Upper lobe of right lung (tissue), 1 donor: Measurements from ENCODE around the gene OGA. TPM values are rescaled to one million over a fixed set of nuclear protein-coding genes. Genes with fewer than 3 reads are reported as not detected.

Source experiments
- ATAC-seq: fragments of 200-7000 bp; cut with Tn5 transposase; one replicate; pipeline ENCODE4 v1.9.1; 2020; ENCODE audit warnings: mild to moderate bottlenecking, moderate library complexity
- DNase-seq: peaks from one replicate; pipeline ENCODE4 v3.0.0-alpha.2; 2020
- H3K27ac ChIP-seq: fragments of 200-600 bp; one replicate; pipeline ENCODE4 v1.8.0; 2022
- H3K27me3 ChIP-seq: fragments of 200-600 bp; one replicate; pipeline ENCODE4 v1.8.0; 2022; ENCODE audit warnings: mild to moderate bottlenecking
- H3K36me3 ChIP-seq: fragments of 200-600 bp; one replicate; pipeline ENCODE4 v1.8.0; 2022
- H3K4me1 ChIP-seq: fragments of 200-600 bp; one replicate; pipeline ENCODE4 v1.8.0; 2022
- H3K4me3 ChIP-seq: fragments of 200-600 bp; one replicate; pipeline ENCODE4 v1.8.0; 2022; ENCODE audit warnings: mild to moderate bottlenecking
- H3K9me3 ChIP-seq: fragments of 200-600 bp; one replicate; pipeline ENCODE4 v1.8.0; 2022
- intact Hi-C: fragments of 100-400 bp; cut with DNase I; formaldehyde crosslinking; loops from one replicate; pipeline ENCODE4 v1.11.0; 2022
- total RNA-seq: library from RNA; stranded (reverse); fragmentation: NEBNext Ultra II Directional; extraction: Animal tissue kit (Norgen Biotek cat#: 25700); gene quantifications from one replicate; pipeline ENCODE4 v1.2.1, GENCODE V29; 2021
- TF ChIP-seq, protein P1 (sequence below): fragments of 200-600 bp; IDR thresholded peaks from one replicate; pipeline ENCODE4 v1.8.0; 2022; ENCODE audit warnings: antibody characterized with exemption
- donor health status: DM: no; HTN: yes; CAD: no; lungs with severe emphysema.

The OGA gene
- total RNA-seq, 1 donor from 2014 or later: 91.6 TPM

- Histone ChIP-seq H3K9me3 (no peaks in the 10 kb centered on the region), H3K4me3 (no peak overlapping the region), H3K27me3 (peaks cover 24% of the 10 kb centered on the region), H3K36me3 (peaks cover 22% of the 10 kb centered on the region), H3K27ac (no peak overlapping the region), H3K4me1 (peaks cover 42% of the 10 kb centered on the region)
- intact Hi-C loops: loop anchor here (5.0 kb wide), 1 partner anchor 179 kb away; no protein-coding TSS in a partner anchor
- DNase-seq (peak; percentile 84), ATAC-seq (peak; percentile 80)
- TF ChIP-seq, protein P1, sequence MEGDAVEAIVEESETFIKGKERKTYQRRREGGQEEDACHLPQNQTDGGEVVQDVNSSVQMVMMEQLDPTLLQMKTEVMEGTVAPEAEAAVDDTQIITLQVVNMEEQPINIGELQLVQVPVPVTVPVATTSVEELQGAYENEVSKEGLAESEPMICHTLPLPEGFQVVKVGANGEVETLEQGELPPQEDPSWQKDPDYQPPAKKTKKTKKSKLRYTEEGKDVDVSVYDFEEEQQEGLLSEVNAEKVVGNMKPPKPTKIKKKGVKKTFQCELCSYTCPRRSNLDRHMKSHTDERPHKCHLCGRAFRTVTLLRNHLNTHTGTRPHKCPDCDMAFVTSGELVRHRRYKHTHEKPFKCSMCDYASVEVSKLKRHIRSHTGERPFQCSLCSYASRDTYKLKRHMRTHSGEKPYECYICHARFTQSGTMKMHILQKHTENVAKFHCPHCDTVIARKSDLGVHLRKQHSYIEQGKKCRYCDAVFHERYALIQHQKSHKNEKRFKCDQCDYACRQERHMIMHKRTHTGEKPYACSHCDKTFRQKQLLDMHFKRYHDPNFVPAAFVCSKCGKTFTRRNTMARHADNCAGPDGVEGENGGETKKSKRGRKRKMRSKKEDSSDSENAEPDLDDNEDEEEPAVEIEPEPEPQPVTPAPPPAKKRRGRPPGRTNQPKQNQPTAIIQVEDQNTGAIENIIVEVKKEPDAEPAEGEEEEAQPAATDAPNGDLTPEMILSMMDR: peak; percentile 96
Measured at GRCh38 chr10:101780818-101781654, 37.2 kb downstream of the OGA start.

GRCh38 chr10:101780187-101780817 is 37.9 kb downstream of the OGA start:
- peak overlapping the region; percentile 41 for H3K4me3 ChIP-seq
- DNase-seq: no peak
- no peak for ATAC-seq
- no peaks in the 10 kb centered on the region for H3K9me3 ChIP-seq
- peaks cover 15% of the 10 kb centered on the region for H3K36me3 ChIP-seq
- intact Hi-C loops: loop anchor here (5.0 kb wide), 1 partner anchor 178 kb away; no protein-coding TSS in a partner anchor
- no peak overlapping the region for H3K27ac ChIP-seq
- peaks cover 45% of the 10 kb centered on the region for H3K4me1 ChIP-seq
- TF ChIP-seq, protein P1: no peak
- peaks cover 28% of the 10 kb centered on the region for H3K27me3 ChIP-seq

- intact Hi-C loops: loop anchor here (5.0 kb wide), 1 partner anchor 177 kb away; no protein-coding TSS in a partner anchor
- Histone ChIP-seq H3K9me3 (no peaks in the 10 kb centered on the region), H3K4me3 (peak overlapping the region; percentile 41), H3K36me3 (peaks cover 8% of the 10 kb centered on the region), H3K27me3 (peaks cover 34% of the 10 kb centered on the region), H3K4me1 (peaks cover 48% of the 10 kb centered on the region), H3K27ac (no peak overlapping the region)
- TF ChIP-seq, protein P1: peak; percentile 95
- peak; percentile 83 for ATAC-seq
- DNase-seq: peak; percentile 93
Measured at GRCh38 chr10:101779544-101780186, 38.6 kb downstream of the OGA start.

GRCh38 chr10:101778781-101779543 is 39.3 kb downstream of the OGA start:
- peak overlapping the region; percentile 41 for H3K4me3 ChIP-seq
- no peaks in the 10 kb centered on the region for H3K9me3 ChIP-seq
- ATAC-seq (peak; percentile 11), DNase-seq (peak; percentile 75)
- TF ChIP-seq, protein P1: no peak
- intact Hi-C loops: no loop called here
- peaks cover 42% of the 10 kb centered on the region for H3K4me1 ChIP-seq
- peaks cover 41% of the 10 kb centered on the region for H3K27me3 ChIP-seq
- H3K27ac ChIP-seq: no peak overlapping the region
- peaks cover 2% of the 10 kb centered on the region for H3K36me3 ChIP-seq

DNA sequence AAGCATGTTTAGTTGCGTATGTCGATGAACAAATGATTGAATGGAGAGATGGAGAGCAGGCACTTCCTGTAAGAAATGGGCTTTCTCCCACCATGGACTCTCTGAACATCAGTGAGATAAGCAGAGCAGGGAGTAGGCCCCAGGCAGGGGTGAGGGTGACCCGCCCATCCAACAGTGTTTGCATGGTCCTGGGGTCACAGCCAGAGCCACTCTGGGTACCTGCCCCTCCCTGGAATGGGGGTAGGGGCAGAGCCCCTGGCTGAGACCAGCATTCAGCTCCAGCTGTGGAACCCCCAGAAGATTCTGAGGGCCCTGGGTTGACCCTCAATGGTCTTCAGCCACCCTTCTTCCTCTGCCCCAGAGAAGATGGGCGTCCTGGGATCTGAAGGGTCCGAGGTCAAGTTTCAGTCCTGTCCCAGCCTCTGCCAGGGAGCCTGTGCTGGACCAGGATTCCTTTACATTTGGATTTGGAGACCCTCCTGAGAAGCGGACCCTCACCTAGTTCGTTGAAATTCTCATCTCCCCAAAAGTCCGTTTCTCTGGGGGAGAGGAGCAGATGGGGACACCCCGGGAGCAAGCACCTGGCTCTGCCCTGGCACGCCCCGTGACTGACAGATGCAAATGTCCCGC is 40.0 kb downstream of the OGA start:
- Histone ChIP-seq H3K36me3 (no peaks in the 10 kb centered on the region), H3K4me1 (peaks cover 36% of the 10 kb centered on the region), H3K27me3 (peaks cover 48% of the 10 kb centered on the region), H3K4me3 (no peak overlapping the region), H3K27ac (no peak overlapping the region), H3K9me3 (no peaks in the 10 kb centered on the region)
- TF ChIP-seq, protein P1: no peak
- peak; percentile 52 for DNase-seq
- intact Hi-C loops: no loop called here
- ATAC-seq: no peak
